Loucy (cell line): Measurements from ENCODE around the gene SEMA3D.

Source experiments
- H2AFZ ChIP-seq: fragments of 200-600 bp; sonication (generic); 2 replicates; pipeline ENCODE4 v1.6.0; 2016; ENCODE audit warnings: antibody characterized with exemption, mild to moderate bottlenecking, low read length, moderate library complexity
- H3F3A ChIP-seq: fragments of 200-600 bp; 2 replicates; pipeline ENCODE4 v1.6.0; 2016; ENCODE audit warnings: antibody characterized with exemption, low read depth, mild to moderate bottlenecking
- H3K27me3 ChIP-seq: fragments of 200-600 bp; sonication (generic); 2 replicates; pipeline ENCODE4 v1.6.1; 2014; ENCODE audit warnings: low read length, mild to moderate bottlenecking; ENCODE audit not compliant: insufficient read depth, poor library complexity, severe bottlenecking
- H3K36me3 ChIP-seq: fragments of 200-600 bp; sonication (generic); 2 replicates; pipeline ENCODE4 v1.6.1; 2016; ENCODE audit warnings: low read length; ENCODE audit not compliant: insufficient read depth
- H3K4me1 ChIP-seq: fragments of 200-600 bp; sonication (generic); 2 replicates; pipeline ENCODE4 v1.5.1; 2014; ENCODE audit warnings: low read length, mild to moderate bottlenecking; ENCODE audit not compliant: insufficient read depth, poor library complexity, severe bottlenecking
- H3K4me2 ChIP-seq: fragments of 200-600 bp; sonication (generic); 2 replicates; pipeline ENCODE4 v1.6.0; 2014; ENCODE audit warnings: antibody characterized with exemption, low read length, low read depth, mild to moderate bottlenecking; ENCODE audit not compliant: poor library complexity, severe bottlenecking
- H3K4me3 ChIP-seq: fragments of 200-600 bp; sonication (generic); 2 replicates; pipeline ENCODE4 v1.5.1; 2014; ENCODE audit warnings: low read length, mild to moderate bottlenecking, mixed read lengths; ENCODE audit not compliant: poor library complexity, severe bottlenecking
- H3K79me2 ChIP-seq: fragments of 200-600 bp; sonication (generic); 2 replicates; pipeline ENCODE4 v1.6.1; 2014; ENCODE audit warnings: low read length; ENCODE audit not compliant: insufficient read depth
- H3K9ac ChIP-seq: fragments of 200-600 bp; sonication (generic); 2 replicates; pipeline ENCODE4 v1.6.0; 2014; ENCODE audit warnings: mild to moderate bottlenecking, low read depth, low read length, moderate library complexity; ENCODE audit not compliant: poor library complexity, severe bottlenecking
- H3K9me2 ChIP-seq: fragments of 200-600 bp; sonication (generic); replicated peaks from 2 replicates; pipeline ENCODE4 v1.6.1; 2016; ENCODE audit warnings: low read depth, low read length, mixed read lengths
- H3K9me3 ChIP-seq: fragments of 200-600 bp; sonication (generic); 2 replicates; pipeline ENCODE4 v1.6.1; 2014; ENCODE audit warnings: mild to moderate bottlenecking, antibody characterized with exemption, low read length, low read depth; ENCODE audit not compliant: insufficient read depth
- H4K20me1 ChIP-seq: fragments of 200-600 bp; sonication (generic); 2 replicates; pipeline ENCODE4 v1.6.0; 2014; ENCODE audit warnings: antibody characterized with exemption, low read length, mild to moderate bottlenecking; ENCODE audit not compliant: insufficient read depth, poor library complexity, severe bottlenecking
- CTCF ChIP-seq: fragments of 200-600 bp; sonication (generic); conservative IDR thresholded peaks from 2 replicates; pipeline ENCODE4 v1.5.1; 2014; ENCODE audit warnings: mild to moderate bottlenecking, antibody characterized with exemption, low read length
- EZH2phosphoT487 ChIP-seq: fragments of 200-600 bp; IDR thresholded peaks from 2 replicates; pipeline ENCODE4 v1.6.1; 2018; ENCODE audit warnings: antibody characterized with exemption, mild to moderate bottlenecking, moderate library complexity, borderline replicate concordance

Gene SEMA3D

GRCh38 chr7:84982199-84982598 is 204.7 kb downstream of the SEMA3D start:
- no peaks in the 10 kb centered on the region for H3K9me3 ChIP-seq
- H3K27me3 ChIP-seq, result no peaks in the 10 kb centered on the region
- no peaks in the 10 kb centered on the region for H3K4me1 ChIP-seq
- H3K9ac ChIP-seq, result no peak overlapping the region
- H3K4me3 ChIP-seq, result no peak overlapping the region
- no peaks in the 10 kb centered on the region for H3F3A ChIP-seq
- no peaks in the 10 kb centered on the region for H3K36me3 ChIP-seq
- no peak overlapping the region for H2AFZ ChIP-seq
- H3K4me2 ChIP-seq, result no peak overlapping the region
- no peaks in the 10 kb centered on the region for H3K79me2 ChIP-seq
- no peaks in the 10 kb centered on the region for H4K20me1 ChIP-seq
- H3K9me2 ChIP-seq, result no peaks in the 10 kb centered on the region
- TF ChIP-seq EZH2phosphoT487, result no peak
- TF ChIP-seq CTCF, result no peak

GRCh38 chr7:84981055-84981976 is 205.5 kb downstream of the SEMA3D start:
- TF ChIP-seq EZH2phosphoT487, result no peak
- no peak for TF ChIP-seq CTCF
- Histone ChIP-seq H3K36me3 (no peaks in the 10 kb centered on the region), H2AFZ (no peak overlapping the region), H3K9me3 (no peaks in the 10 kb centered on the region), H3K79me2 (no peaks in the 10 kb centered on the region), H4K20me1 (no peaks in the 10 kb centered on the region), H3K4me3 (no peak overlapping the region), H3K4me2 (no peak overlapping the region), H3K9me2 (no peaks in the 10 kb centered on the region), H3F3A (no peaks in the 10 kb centered on the region), H3K9ac (no peak overlapping the region), H3K4me1 (no peaks in the 10 kb centered on the region), H3K27me3 (no peaks in the 10 kb centered on the region)

GRCh38 chr7:84975586-84976185 is 211.2 kb downstream of the SEMA3D start:
- Histone ChIP-seq H2AFZ (no peak overlapping the region), H3K4me2 (no peak overlapping the region)
- TF ChIP-seq CTCF (no peak), EZH2phosphoT487 (no peak)

More at GRCh38 chr7:84975586-84976185, 211.2 kb downstream of the SEMA3D start:
- Histone ChIP-seq H3K9ac (no peak overlapping the region), H3K36me3 (no peaks in the 10 kb centered on the region), H3K9me2 (no peaks in the 10 kb centered on the region), H3K4me1 (no peaks in the 10 kb centered on the region), H3K9me3 (no peaks in the 10 kb centered on the region), H3K27me3 (no peaks in the 10 kb centered on the region), H3F3A (no peaks in the 10 kb centered on the region), H4K20me1 (no peaks in the 10 kb centered on the region), H3K4me3 (no peak overlapping the region), H3K79me2 (no peaks in the 10 kb centered on the region)
